GM19043 (cell line): Measurements from ENCODE around the gene OBSCN.
"Not testable (repeated sequence)": the region's sequence is repeated elsewhere in the genome, so short reads cannot be mapped to it uniquely, and the experiment has no call there.

Source experiments
- ATAC-seq: cut with Tn5 transposase; IDR thresholded peaks from one replicate; pipeline ENCODE4 v1.9.1; 2021; ENCODE audit warnings: low read depth; ENCODE audit not compliant: unreplicated experiment

Gene OBSCN

GRCh38 chr1:228211531-228212414, 3.9 kb downstream of the OBSCN start:
- no peak for ATAC-seq

- no peak for ATAC-seq
These were observed 4.6 kb downstream of the OBSCN start for GRCh38 chr1:228212415-228212965.

- ATAC-seq, result peak; percentile 96
These were observed 5.4 kb downstream of the OBSCN start for GRCh38 chr1:228212966-228213844.

- ATAC-seq, result no peak
These were observed 6.3 kb downstream of the OBSCN start for GRCh38 chr1:228213917-228214808.

GRCh38 chr1:228214921-228215662, 7.2 kb downstream of the OBSCN start:
- ATAC-seq, result no peak

- ATAC-seq, result no peak
These were observed 7.8 kb downstream of the OBSCN start for GRCh38 chr1:228215663-228216116.

- ATAC-seq, result no peak
These were observed 8.8 kb downstream of the OBSCN start for GRCh38 chr1:228216371-228217320.

- no peak for ATAC-seq
These were observed 9.9 kb downstream of the OBSCN start for GRCh38 chr1:228217551-228218344.

- no peak for ATAC-seq
These were observed 10.8 kb downstream of the OBSCN start for GRCh38 chr1:228218513-228219244.

GRCh38 chr1:228219245-228219961, 11.6 kb downstream of the OBSCN start:
- ATAC-seq, result no peak

- no peak for ATAC-seq
These were observed 12.3 kb downstream of the OBSCN start for GRCh38 chr1:228219962-228220780.

GRCh38 chr1:228221097-228221496, 13.3 kb downstream of the OBSCN start:
- ATAC-seq, result not testable (repeated sequence)

- no peak for ATAC-seq
These were observed 14.7 kb downstream of the OBSCN start for GRCh38 chr1:228222548-228222947.

- no peak for ATAC-seq
These were observed 16.6 kb downstream of the OBSCN start for GRCh38 chr1:228224198-228225164.
